SK-N-DZ (cell line): ENCODE data around the gene RNF186.
"Not testable (repeated sequence)": the region's sequence is repeated elsewhere in the genome, so short reads cannot be mapped to it uniquely, and the experiment has no call there.

Experiments
- DNase-seq: peaks from one replicate; pipeline ENCODE4 v3.0.0-alpha.2; 2015; ENCODE audit warnings: low spot score

RNF186 gene

GRCh38 chr1:19824541-19824940 lies 9.5 kb upstream of the RNF186 start:
- DNase-seq = no peak

GRCh38 chr1:19824036-19824435 lies 9.0 kb upstream of the RNF186 start:
- DNase-seq = no peak

GRCh38 chr1:19819701-19820100 lies 4.6 kb upstream of the RNF186 start:
- DNase-seq = no peak

GRCh38 chr1:19818324-19818723 lies 3.2 kb upstream of the RNF186 start:
- no peak for DNase-seq

- DNase-seq = no peak
Observed at GRCh38 chr1:19817160-19817559, 2.1 kb upstream of the RNF186 start.

GRCh38 chr1:19816737-19817086 lies 1.6 kb upstream of the RNF186 start:
- DNase-seq = not testable (repeated sequence)

- no peak for DNase-seq
Observed at GRCh38 chr1:19815801-19816736, 986 bp upstream of the RNF186 start.

- no peak for DNase-seq
Observed at GRCh38 chr1:19814244-19814661, 830 bp downstream of the RNF186 start.

- DNase-seq = no peak
Observed at GRCh38 chr1:19813643-19813960, 1.5 kb downstream of the RNF186 start.

GRCh38 chr1:19812875-19813642 lies 2.0 kb downstream of the RNF186 start:
- DNase-seq = no peak

- no peak for DNase-seq
Observed at GRCh38 chr1:19811206-19811851, 3.8 kb downstream of the RNF186 start.

GRCh38 chr1:19809044-19809750 lies 5.9 kb downstream of the RNF186 start:
- no peak for DNase-seq

- no peak for DNase-seq
Observed at GRCh38 chr1:19808351-19808750, 6.7 kb downstream of the RNF186 start.

- no peak for DNase-seq
Observed at GRCh38 chr1:19804831-19805251, 10.2 kb downstream of the RNF186 start.

GRCh38 chr1:19802269-19802668 lies 12.8 kb downstream of the RNF186 start:
- DNase-seq = no peak

GRCh38 chr1:19800076-19800804 lies 14.8 kb downstream of the RNF186 start:
- DNase-seq = no peak

GRCh38 chr1:19799230-19800075 lies 15.6 kb downstream of the RNF186 start, which contains the start of gene TMCO4:
Gene TMCO4 (minus strand): TSS chr1:19799916. CDS start chr1:19780758, 19,158 bp downstream.
- no peak for DNase-seq

- no peak for DNase-seq
Observed at GRCh38 chr1:19798486-19799229, 16.4 kb downstream of the RNF186 start.

GRCh38 chr1:19797827-19798226 lies 17.3 kb downstream of the RNF186 start:
- DNase-seq = no peak
